GM10248 (cell line): ENCODE data around the gene NMUR1.

ENCODE experiments used
- CTCF ChIA-PET: fragments of 300-600 bp; sonication (Branson Sonifier 250); formaldehyde crosslinking; extraction: SDS; loops from one replicate; lab custom pipeline; 2021; ENCODE audit warnings: antibody characterized with exemption; lab: Yijun Ruan, JAX
- POLR2A ChIA-PET: fragments of 350-650 bp; sonication (Branson Sonifier 250); formaldehyde crosslinking; extraction: SDS; loops from one replicate; lab custom pipeline; 2020; ENCODE audit warnings: antibody characterized with exemption; lab: Yijun Ruan, JAX
- DNase-seq: peaks from one replicate; pipeline ENCODE4 v3.0.0; 2012; ENCODE audit errors: extremely low spot score
- CTCF ChIP-seq: IDR thresholded peaks from 2 replicates; pipeline ENCODE4 v1.5.1; 2012; ENCODE audit warnings: mild to moderate bottlenecking, low read depth; ENCODE audit errors: extremely low read depth, missing control alignments, control extremely low read depth

The NMUR1 gene

GRCh38 chr2:231514225-231514950 lies 15.9 kb downstream of the NMUR1 start:
- ChIA-PET CTCF (interaction anchor here (1.0 to 5.7 kb wide), 8 partner anchors 9 to 87 kb away, joined by 3 to 36 read pairs (median 4); partner anchors contain the start of gene NMUR1), POLR2A (interaction anchor here (1.0 kb wide), 1 partner anchor 52 kb away, joined by 3 read pairs; no protein-coding TSS in a partner anchor)

GRCh38 chr2:231513746-231514224 lies 16.5 kb downstream of the NMUR1 start:
- no peak for DNase-seq
- POLR2A ChIA-PET = interaction anchor here (1.0 kb wide), 1 partner anchor 51 kb away, joined by 3 read pairs; no protein-coding TSS in a partner anchor
- no peak for TF ChIP-seq CTCF
- CTCF ChIA-PET = interaction anchor here (1.0 to 5.7 kb wide), 6 partner anchors 8 to 88 kb away, joined by 3 to 36 read pairs (median 5); partner anchors contain the start of gene NMUR1

More at GRCh38 chr2:231514225-231514950, 15.9 kb downstream of the NMUR1 start:
- DNase-seq = peak; percentile 100
- no peak for TF ChIP-seq CTCF

- no peak for TF ChIP-seq CTCF
- POLR2A ChIA-PET = no interaction called here
- DNase-seq = no peak
- CTCF ChIA-PET = interaction anchor here (0.9 to 5.7 kb wide), 6 partner anchors 9 to 89 kb away, joined by 3 to 36 read pairs (median 7); partner anchors contain the start of gene NMUR1
Measured at GRCh38 chr2:231512222-231512621, 18.0 kb downstream of the NMUR1 start.

- ChIA-PET CTCF (interaction anchor here (1.3 kb wide), 1 partner anchor 7 kb away, joined by 3 read pairs; no protein-coding TSS in a partner anchor), POLR2A (no interaction called here)
- TF ChIP-seq CTCF = no peak
- no peak for DNase-seq
Measured at GRCh38 chr2:231503766-231504165, 26.5 kb downstream of the NMUR1 start.

- no peak for DNase-seq
- CTCF ChIA-PET = interaction anchor here (0.7 to 1.6 kb wide), 3 partner anchors 20 to 29 kb away, joined by 3 read pairs; no protein-coding TSS in a partner anchor
- no peak for TF ChIP-seq CTCF
- POLR2A ChIA-PET = no interaction called here
Measured at GRCh38 chr2:231502596-231502995, 27.6 kb downstream of the NMUR1 start.

GRCh38 chr2:231497651-231498050 lies 32.6 kb downstream of the NMUR1 start:
- no peak for DNase-seq
- no peak for TF ChIP-seq CTCF
- CTCF ChIA-PET = interaction anchor here (1.3 to 3.0 kb wide), 2 partner anchors 10 to 15 kb away, joined by 3 to 12 read pairs; no protein-coding TSS in a partner anchor
- POLR2A ChIA-PET = no interaction called here
